GM21360 (cell line): ENCODE results near the gene MSANTD4.
"Not testable (repeated sequence)": the region's sequence is repeated elsewhere in the genome, so short reads cannot be mapped to it uniquely, and the experiment has no call there.

ENCODE experiments used
- ATAC-seq: cut with Tn5 transposase; IDR thresholded peaks from one replicate; pipeline ENCODE4 v1.9.1; 2021; ENCODE audit warnings: mild to moderate bottlenecking, moderate library complexity; ENCODE audit not compliant: unreplicated experiment

Gene MSANTD4

GRCh38 chr11:106014620-106015019 is 7.4 kb downstream of the MSANTD4 start:
- no peak for ATAC-seq

- no peak for ATAC-seq
These were observed 8.0 kb downstream of the MSANTD4 start for GRCh38 chr11:106014035-106014434.

DNA sequence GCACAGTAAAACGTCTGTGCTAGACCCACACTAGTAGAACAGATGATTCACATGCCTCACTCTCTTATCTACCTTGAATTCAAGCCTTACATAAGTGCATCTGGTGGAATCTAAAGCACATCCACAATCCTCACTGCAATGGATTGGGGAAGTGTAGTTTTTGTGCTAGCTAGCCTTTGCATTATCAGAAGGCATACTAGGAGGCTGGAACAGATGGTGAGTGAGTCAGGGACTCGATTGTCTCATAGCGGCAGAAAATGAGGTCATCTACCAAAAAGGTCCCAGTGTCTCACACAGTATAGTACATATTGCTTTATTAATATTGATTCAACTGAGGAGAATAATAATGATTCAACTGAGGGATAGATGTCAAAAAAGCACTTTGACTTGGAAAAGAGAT is 9.3 kb downstream of the MSANTD4 start:
- no peak for ATAC-seq

GRCh38 chr11:106011481-106011880 is 10.6 kb downstream of the MSANTD4 start:
- ATAC-seq: no peak

DNA sequence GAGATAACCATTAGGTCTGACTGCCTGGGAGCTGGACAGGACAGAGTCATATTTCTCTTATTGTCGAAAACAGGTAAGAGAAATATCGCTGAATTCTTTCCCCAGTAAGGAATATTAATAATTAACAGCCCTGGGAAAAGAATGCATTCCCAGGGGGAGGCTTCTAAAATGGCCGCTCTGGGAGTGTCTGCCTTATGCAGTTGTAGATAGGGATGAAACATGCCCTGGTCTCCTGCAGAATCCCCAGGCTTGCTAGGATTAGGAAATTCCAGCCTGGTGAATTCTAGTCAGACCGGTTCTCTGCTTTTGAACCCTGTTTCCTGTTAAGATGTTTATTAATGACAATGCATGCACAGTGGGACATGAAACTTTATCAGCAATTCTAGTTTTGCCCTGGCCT is 18.9 kb downstream of the MSANTD4 start:
- ATAC-seq: not testable (repeated sequence)

DNA sequence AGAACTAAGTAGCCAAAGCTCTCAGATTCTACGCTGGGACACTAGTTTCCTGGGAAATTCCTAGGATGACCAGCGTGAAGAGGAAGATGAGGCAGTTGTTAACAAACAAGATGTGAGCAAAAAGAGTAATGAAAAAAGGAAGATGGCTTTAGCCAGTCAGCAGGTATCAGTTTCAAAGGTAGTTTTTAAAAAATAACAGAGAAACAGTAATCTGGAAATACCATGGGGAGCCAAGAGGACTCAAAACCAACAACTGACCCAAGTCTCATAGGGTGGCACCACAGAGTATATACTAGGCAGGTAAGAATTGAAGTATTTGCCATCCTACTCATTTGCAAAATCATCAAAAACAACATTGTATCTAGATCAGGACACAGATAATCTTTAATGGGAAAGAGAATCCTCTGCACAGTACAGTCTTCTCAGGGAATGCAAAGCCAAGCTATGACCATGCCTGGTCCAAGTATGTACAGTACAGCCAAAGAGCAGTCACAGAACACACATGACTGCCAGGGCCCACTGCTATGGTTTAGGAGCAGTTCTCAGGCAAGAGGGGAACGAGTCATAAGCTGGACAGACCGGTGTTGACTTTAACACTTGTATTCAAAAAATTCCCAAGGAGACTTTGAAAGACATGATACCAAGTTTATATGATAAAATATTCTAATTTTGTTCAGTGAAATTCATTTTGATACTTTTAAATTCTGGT is 20.6 kb downstream of the MSANTD4 start:
- peak; percentile 58 for ATAC-seq

DNA sequence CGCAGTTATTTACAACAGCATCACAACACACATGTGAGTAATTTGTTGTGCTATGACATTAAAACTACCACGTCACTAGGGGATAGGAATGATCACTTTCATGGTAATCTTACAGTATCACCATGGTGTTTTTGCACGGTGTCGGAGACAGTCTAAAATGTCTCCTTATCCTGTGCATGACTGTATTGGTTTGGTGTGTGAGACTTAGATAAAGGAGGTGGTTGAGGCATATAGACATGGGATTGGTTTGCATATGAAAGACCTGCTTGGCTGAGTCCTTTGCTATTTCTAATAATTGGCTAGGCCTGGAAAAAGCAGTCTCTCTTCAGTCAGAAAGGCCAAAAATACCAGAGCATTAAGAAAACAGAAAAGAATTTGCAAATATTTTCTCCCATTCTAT is 30.2 kb downstream of the MSANTD4 start:
- ATAC-seq: no peak

GRCh38 chr11:105989124-105989523 is 32.9 kb downstream of the MSANTD4 start:
- no peak for ATAC-seq

- ATAC-seq: no peak
These were observed 33.8 kb downstream of the MSANTD4 start for GRCh38 chr11:105988197-105988596.

GRCh38 chr11:105986554-105986953 is 35.5 kb downstream of the MSANTD4 start:
- ATAC-seq: no peak

DNA sequence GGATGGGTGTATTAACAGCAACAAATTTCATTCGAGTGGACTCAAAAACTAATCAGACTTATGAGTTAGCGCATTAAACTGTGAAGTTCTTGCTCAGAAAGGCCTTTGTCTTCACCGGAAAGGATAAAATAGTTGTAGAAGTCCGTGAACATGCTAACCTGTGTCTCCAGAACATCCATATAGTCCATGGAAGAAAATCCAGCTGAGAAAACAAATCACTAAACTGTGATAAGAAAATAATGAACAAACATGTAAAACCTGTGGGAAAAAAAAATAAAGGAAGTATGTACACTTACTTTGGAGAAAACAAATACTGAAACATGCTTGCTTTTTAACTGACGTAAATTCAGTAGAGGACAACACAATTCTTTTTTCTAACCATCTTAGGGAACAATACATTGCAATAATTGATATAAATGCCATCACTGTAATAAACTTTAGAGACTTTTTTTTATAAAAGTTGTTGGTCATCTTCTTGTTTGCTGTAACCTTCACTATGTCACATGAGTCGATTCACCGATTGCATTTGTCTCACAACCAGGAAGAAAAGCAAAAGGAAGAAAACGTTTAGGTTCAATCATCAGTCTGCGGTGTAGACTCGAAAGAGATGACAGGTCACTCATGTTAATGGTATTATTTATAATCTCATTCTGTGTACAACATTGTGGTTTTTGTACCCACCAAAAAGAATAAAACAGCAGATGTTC is 41.9 kb downstream of the MSANTD4 start:
- no peak for ATAC-seq

- ATAC-seq: no peak
These were observed 46.9 kb downstream of the MSANTD4 start for GRCh38 chr11:105975128-105975527.

- no peak for ATAC-seq
These were observed 52.3 kb downstream of the MSANTD4 start for GRCh38 chr11:105969756-105970155.

- no peak for ATAC-seq
These were observed 53.9 kb downstream of the MSANTD4 start for GRCh38 chr11:105968021-105968697.

DNA sequence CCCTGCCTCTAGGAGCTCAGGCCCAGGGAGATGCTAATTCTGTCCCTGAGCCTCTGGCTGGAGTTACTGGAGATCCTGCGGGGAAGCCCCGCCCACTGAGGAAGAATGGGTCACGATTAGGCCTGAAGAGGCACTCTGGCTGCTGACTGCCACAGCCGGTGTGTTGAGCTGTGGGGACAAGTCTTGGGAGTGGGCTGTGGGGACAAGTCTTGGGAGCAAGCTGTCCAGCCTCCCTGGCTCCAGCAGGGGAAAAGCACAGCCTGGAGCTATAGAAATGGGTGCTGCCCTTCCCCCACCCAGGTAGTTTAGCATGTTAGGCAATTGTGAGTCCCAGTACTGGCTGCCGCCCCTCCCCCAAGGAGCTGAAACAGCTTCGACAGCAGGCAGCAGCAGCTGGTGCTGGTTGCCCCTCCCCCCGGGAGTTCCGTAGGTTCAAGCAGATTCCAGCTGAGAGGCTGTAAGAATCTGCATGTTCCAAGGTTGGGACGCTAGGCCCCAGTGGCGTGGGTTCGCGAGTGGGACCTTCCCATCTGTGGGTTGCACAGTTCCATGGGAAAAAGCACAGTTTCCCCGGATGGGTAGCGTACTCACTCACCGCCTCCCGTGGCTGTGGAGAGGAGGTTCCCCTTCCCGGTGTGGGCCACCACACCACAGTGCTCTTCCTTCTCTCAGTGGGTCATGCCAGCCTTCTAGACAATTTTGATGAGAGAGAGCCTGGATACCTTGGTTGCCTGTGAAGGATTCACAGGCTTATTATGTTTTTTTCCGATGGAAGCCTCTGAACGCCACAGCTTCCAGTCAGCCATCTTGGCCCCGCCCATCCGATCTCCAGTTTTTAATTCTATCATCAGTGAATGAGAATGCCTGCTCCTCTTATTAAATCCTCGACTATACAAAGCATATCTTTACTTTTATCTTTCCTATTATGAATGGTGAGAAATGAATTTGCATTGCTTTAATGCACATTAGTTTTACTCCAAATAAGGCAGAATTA is 61.5 kb downstream of the MSANTD4 start:
- no peak for ATAC-seq
